HEK293 (cell line): ENCODE measurements around the gene RPRD2.
A peak's percentile ranks its signal among the peaks of the same experiment; 100 is the strongest.

ENCODE experiments used
- CTCF ChIA-PET: fragments of 350-600 bp; formaldehyde crosslinking; extraction: SDS; loops from one replicate; lab custom pipeline; 2021; ENCODE audit warnings: antibody characterized with exemption; lab: Yijun Ruan, JAX
- POLR2A ChIA-PET: fragments of 300-600 bp; formaldehyde crosslinking; extraction: SDS; loops from one replicate; lab custom pipeline; 2020; ENCODE audit warnings: antibody characterized with exemption, inconsistent platforms; lab: Yijun Ruan, JAX
- H3K27ac ChIP-seq: fragments of 200-500 bp; sonication (Bioruptor generic); 2 replicates; pipeline ENCODE4 v1.5.1; 2014; ENCODE audit warnings: low read depth, low read length, control low read depth, inconsistent platforms; ENCODE audit errors: extremely low read depth
- H3K36me3 ChIP-seq, 2 experiments: fragments of 200-500 bp in 1 of 2; sonication (Bioruptor generic) in 1 of 2; 1 replicate in 1 of 2; 2 replicates in 1 of 2; pipeline ENCODE4 v1.5.1; 2014 to 2017; ENCODE audit warnings: inconsistent platforms in 2 of 2, low read length in 2 of 2; ENCODE audit not compliant: control insufficient read depth in 2 of 2, insufficient read depth in 1 of 2
- H3K4me1 ChIP-seq: fragments of 200-500 bp; sonication (Bioruptor generic); 2 replicates; pipeline ENCODE4 v1.5.1; 2014; ENCODE audit warnings: mild to moderate bottlenecking, low read length, inconsistent platforms; ENCODE audit not compliant: control insufficient read depth, insufficient read depth
- H3K4me3 ChIP-seq: 2 replicates; pipeline ENCODE4 v1.5.1; 2011; ENCODE audit warnings: low read depth, mild to moderate bottlenecking, control low read depth, low read length, moderate library complexity
- H3K9me3 ChIP-seq: fragments of 200-500 bp; sonication (Bioruptor generic); 2 replicates; pipeline ENCODE4 v1.5.1; 2014; ENCODE audit warnings: low read depth, low read length, inconsistent platforms; ENCODE audit not compliant: control insufficient read depth, insufficient read depth
- GLIS1 ChIP-seq: fragments of 450-650 bp; formaldehyde crosslinking; IDR thresholded peaks from 2 replicates; pipeline ENCODE4 v1.5.1; 2016; ENCODE audit warnings: missing biosample characterization, missing genetic modification characterization
- KLF1 ChIP-seq: fragments of 450-650 bp; formaldehyde crosslinking; IDR thresholded peaks from 2 replicates; pipeline ENCODE4 v1.5.1; 2016; ENCODE audit warnings: missing biosample characterization, missing genetic modification characterization
- ZEB2 ChIP-seq: fragments of 450-650 bp; formaldehyde crosslinking; IDR thresholded peaks from 2 replicates; pipeline ENCODE4 v1.5.1; 2016; ENCODE audit warnings: missing biosample characterization, missing genetic modification characterization
- ZFHX2 ChIP-seq: fragments of 450-650 bp; formaldehyde crosslinking; conservative IDR thresholded peaks from 2 replicates; pipeline ENCODE4 v1.5.1; 2016; ENCODE audit warnings: missing biosample characterization, missing genetic modification characterization
- ZFP3 ChIP-seq: fragments of 450-650 bp; formaldehyde crosslinking; IDR thresholded peaks from 2 replicates; pipeline ENCODE4 v1.5.1; 2016; ENCODE audit warnings: low read depth, missing biosample characterization, missing genetic modification characterization
- ZNF114 ChIP-seq: fragments of 450-650 bp; formaldehyde crosslinking; IDR thresholded peaks from 2 replicates; pipeline ENCODE4 v1.5.0; 2017; ENCODE audit warnings: missing biosample characterization, missing genetic modification characterization
- ZNF175 ChIP-seq: fragments of 450-650 bp; formaldehyde crosslinking; IDR thresholded peaks from 2 replicates; pipeline ENCODE4 v1.5.1; 2016; ENCODE audit warnings: missing biosample characterization, missing genetic modification characterization
- ZNF202 ChIP-seq: fragments of 450-650 bp; formaldehyde crosslinking; IDR thresholded peaks from 2 replicates; pipeline ENCODE4 v1.5.1; 2016; ENCODE audit warnings: missing biosample characterization, missing genetic modification characterization, borderline replicate concordance
- ZNF211 ChIP-seq: fragments of 450-650 bp; formaldehyde crosslinking; IDR thresholded peaks from 2 replicates; pipeline ENCODE4 v1.5.1; 2016; ENCODE audit warnings: low read depth, missing biosample characterization, missing genetic modification characterization
- ZNF214 ChIP-seq: fragments of 450-650 bp; formaldehyde crosslinking; IDR thresholded peaks from 2 replicates; pipeline ENCODE4 v1.5.1; 2017; ENCODE audit warnings: missing biosample characterization, mild to moderate bottlenecking, missing genetic modification characterization, borderline replicate concordance
- ZNF239 ChIP-seq: fragments of 450-650 bp; formaldehyde crosslinking; IDR thresholded peaks from 2 replicates; pipeline ENCODE4 v1.5.1; 2016; ENCODE audit warnings: missing biosample characterization, missing genetic modification characterization
- ZNF274 ChIP-seq, 2 experiments: fragments of 200-500 bp in 1 of 2; fragments of 450-650 bp in 1 of 2; sonication (Bioruptor generic) in 1 of 2; formaldehyde crosslinking in 1 of 2; IDR thresholded peaks; 2 replicates each; pipeline versions ENCODE4 v1.5.1 to v1.6.1; 2014 to 2016; ENCODE audit warnings: borderline replicate concordance in 1 of 2, inconsistent platforms in 1 of 2, low read length in 1 of 2, missing biosample characterization in 1 of 2, missing genetic modification characterization in 1 of 2
- ZNF302 ChIP-seq: fragments of 450-650 bp; formaldehyde crosslinking; IDR thresholded peaks from 2 replicates; pipeline ENCODE4 v1.5.1; 2016; ENCODE audit warnings: missing biosample characterization, missing genetic modification characterization, low read depth
- ZNF354C ChIP-seq: fragments of 450-650 bp; formaldehyde crosslinking; IDR thresholded peaks from 2 replicates; pipeline ENCODE4 v1.5.1; 2016; ENCODE audit warnings: missing biosample characterization, missing genetic modification characterization, low read depth, borderline replicate concordance
- ZNF600 ChIP-seq: fragments of 450-650 bp; formaldehyde crosslinking; IDR thresholded peaks from 2 replicates; pipeline ENCODE4 v1.5.1; 2016; ENCODE audit warnings: missing biosample characterization, missing genetic modification characterization
- ZNF621 ChIP-seq: fragments of 450-650 bp; formaldehyde crosslinking; IDR thresholded peaks from 2 replicates; pipeline ENCODE4 v1.5.1; 2017; ENCODE audit warnings: missing biosample characterization, missing genetic modification characterization
- ZNF701 ChIP-seq: fragments of 450-650 bp; formaldehyde crosslinking; IDR thresholded peaks from 2 replicates; pipeline ENCODE4 v1.5.1; 2016; ENCODE audit warnings: missing biosample characterization, missing genetic modification characterization
- TF ChIP-seq, protein P1 (sequence below): fragments of 450-650 bp; formaldehyde crosslinking; optimal IDR thresholded peaks from 2 replicates; pipeline ENCODE3; 2016; ENCODE audit warnings: missing biosample characterization, mild to moderate bottlenecking, missing genetic modification characterization
- TF ChIP-seq, protein P2 (sequence below): fragments of 450-650 bp; formaldehyde crosslinking; IDR thresholded peaks from 2 replicates; pipeline ENCODE4 v1.5.1; 2016; ENCODE audit warnings: missing biosample characterization, missing genetic modification characterization
- TF ChIP-seq, protein P3 (sequence below): fragments of 450-650 bp; formaldehyde crosslinking; IDR thresholded peaks from 2 replicates; pipeline ENCODE4 v1.5.1; 2016; ENCODE audit warnings: missing biosample characterization, missing genetic modification characterization
- TF ChIP-seq, protein P4 (sequence below): fragments of 450-650 bp; formaldehyde crosslinking; IDR thresholded peaks from 2 replicates; pipeline ENCODE4 v1.5.1; 2016; ENCODE audit warnings: missing biosample characterization, missing genetic modification characterization, low read depth
- TF ChIP-seq, protein P5 (sequence below): fragments of 450-650 bp; formaldehyde crosslinking; IDR thresholded peaks from 2 replicates; pipeline ENCODE4 v1.5.1; 2016; ENCODE audit warnings: missing biosample characterization, missing genetic modification characterization
- TF ChIP-seq, protein P6 (sequence below): fragments of 450-650 bp; formaldehyde crosslinking; IDR thresholded peaks from 2 replicates; pipeline ENCODE4 v1.5.1; 2016; ENCODE audit warnings: missing biosample characterization, missing genetic modification characterization

RPRD2 gene

DNA sequence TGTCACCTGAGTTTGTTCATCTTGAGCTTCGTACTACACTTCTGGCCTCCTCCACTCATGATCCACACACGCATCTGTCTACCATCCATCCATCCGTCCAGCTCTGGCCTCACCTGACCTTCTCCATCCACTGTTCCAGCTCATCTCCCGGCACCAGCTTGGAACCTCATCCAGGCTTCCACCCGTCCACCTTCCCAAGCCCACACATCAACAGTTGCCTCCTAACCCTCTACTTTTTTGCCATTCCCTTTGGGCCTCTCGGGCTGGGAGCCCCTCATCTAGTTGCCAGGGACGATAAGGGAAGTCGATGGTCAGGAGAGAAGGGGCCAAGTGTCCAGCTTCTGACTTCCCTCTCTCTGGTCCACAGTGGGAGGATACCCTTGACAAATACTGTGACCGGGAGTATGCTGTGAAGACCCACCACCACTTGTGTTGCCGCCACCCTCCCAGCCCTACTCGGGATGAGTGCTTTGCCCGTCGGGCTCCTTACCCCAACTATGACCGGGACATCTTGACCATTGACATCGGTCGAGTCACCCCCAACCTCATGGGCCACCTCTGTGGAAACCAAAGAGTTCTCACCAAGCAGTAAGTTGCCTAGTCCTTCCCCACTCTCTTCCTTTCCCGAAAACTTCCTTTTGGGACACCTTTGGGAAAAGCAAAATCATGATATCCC lies 148.2 kb downstream of the RPRD2 start (continued):
- TF ChIP-seq, protein P1, sequence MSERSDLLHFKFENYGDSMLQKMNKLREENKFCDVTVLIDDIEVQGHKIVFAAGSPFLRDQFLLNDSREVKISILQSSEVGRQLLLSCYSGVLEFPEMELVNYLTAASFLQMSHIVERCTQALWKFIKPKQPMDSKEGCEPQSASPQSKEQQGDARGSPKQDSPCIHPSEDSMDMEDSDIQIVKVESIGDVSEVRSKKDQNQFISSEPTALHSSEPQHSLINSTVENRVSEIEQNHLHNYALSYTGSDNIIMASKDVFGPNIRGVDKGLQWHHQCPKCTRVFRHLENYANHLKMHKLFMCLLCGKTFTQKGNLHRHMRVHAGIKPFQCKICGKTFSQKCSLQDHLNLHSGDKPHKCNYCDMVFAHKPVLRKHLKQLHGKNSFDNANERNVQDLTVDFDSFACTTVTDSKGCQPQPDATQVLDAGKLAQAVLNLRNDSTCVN (tag by site-specific recombination), result no peak
- TF ChIP-seq ZNF239 (tag by site-specific recombination) (no peak), ZNF202 (tag by site-specific recombination) (no peak), ZNF600 (tag by site-specific recombination) (no peak), ZFHX2 (tag by site-specific recombination) (no peak), ZFP3 (tag by site-specific recombination) (no peak), ZNF211 (tag by site-specific recombination) (no peak), ZNF302 (no peak), ZNF214 (tag by site-specific recombination) (no peak), ZNF621 (tag by site-specific recombination) (no peak)
- TF ChIP-seq, protein P2, sequence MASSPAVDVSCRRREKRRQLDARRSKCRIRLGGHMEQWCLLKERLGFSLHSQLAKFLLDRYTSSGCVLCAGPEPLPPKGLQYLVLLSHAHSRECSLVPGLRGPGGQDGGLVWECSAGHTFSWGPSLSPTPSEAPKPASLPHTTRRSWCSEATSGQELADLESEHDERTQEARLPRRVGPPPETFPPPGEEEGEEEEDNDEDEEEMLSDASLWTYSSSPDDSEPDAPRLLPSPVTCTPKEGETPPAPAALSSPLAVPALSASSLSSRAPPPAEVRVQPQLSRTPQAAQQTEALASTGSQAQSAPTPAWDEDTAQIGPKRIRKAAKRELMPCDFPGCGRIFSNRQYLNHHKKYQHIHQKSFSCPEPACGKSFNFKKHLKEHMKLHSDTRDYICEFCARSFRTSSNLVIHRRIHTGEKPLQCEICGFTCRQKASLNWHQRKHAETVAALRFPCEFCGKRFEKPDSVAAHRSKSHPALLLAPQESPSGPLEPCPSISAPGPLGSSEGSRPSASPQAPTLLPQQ (tag by site-specific recombination), result no peak
- TF ChIP-seq, protein P3, sequence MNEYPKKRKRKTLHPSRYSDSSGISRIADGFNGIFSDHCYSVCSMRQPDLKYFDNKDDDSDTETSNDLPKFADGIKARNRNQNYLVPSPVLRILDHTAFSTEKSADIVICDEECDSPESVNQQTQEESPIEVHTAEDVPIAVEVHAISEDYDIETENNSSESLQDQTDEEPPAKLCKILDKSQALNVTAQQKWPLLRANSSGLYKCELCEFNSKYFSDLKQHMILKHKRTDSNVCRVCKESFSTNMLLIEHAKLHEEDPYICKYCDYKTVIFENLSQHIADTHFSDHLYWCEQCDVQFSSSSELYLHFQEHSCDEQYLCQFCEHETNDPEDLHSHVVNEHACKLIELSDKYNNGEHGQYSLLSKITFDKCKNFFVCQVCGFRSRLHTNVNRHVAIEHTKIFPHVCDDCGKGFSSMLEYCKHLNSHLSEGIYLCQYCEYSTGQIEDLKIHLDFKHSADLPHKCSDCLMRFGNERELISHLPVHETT (tag by site-specific recombination), result no peak

DNA sequence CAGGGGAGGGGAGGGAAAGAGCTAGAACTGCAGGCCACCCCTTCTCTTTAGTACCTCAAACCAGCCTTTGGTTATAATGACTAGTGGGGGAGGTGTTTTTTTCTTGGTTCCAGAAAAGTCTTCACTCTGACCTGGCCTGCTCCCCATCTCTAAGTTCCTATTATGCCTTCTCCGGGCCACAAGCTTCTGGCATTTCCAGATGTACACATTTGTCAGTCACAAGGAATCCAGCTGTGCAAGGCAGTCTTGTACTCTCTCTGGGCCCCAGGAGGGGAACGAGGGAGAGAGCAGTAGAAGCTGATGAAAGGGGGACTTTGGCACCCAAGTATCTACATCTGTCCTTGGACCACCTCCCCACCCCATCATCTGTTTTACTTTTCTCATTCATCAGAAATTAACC lies 148.9 kb downstream of the RPRD2 start:
- CTCF ChIA-PET, result no interaction called here
- Histone ChIP-seq H3K4me3 (no peak overlapping the region), H3K4me1 (no peaks in the 10 kb centered on the region), H3K27ac (no peak overlapping the region), H3K36me3 (peaks cover 0 to 24% of the 10 kb centered on the region in 2 experiments; a peak in 1 of 3 replicates), H3K9me3 (no peaks in the 10 kb centered on the region)
- TF ChIP-seq GLIS1 (no peak), KLF1 (tag by site-specific recombination) (no peak), ZNF354C (tag by site-specific recombination) (no peak), ZNF701 (tag by site-specific recombination) (no peak)
- TF ChIP-seq, protein P4, sequence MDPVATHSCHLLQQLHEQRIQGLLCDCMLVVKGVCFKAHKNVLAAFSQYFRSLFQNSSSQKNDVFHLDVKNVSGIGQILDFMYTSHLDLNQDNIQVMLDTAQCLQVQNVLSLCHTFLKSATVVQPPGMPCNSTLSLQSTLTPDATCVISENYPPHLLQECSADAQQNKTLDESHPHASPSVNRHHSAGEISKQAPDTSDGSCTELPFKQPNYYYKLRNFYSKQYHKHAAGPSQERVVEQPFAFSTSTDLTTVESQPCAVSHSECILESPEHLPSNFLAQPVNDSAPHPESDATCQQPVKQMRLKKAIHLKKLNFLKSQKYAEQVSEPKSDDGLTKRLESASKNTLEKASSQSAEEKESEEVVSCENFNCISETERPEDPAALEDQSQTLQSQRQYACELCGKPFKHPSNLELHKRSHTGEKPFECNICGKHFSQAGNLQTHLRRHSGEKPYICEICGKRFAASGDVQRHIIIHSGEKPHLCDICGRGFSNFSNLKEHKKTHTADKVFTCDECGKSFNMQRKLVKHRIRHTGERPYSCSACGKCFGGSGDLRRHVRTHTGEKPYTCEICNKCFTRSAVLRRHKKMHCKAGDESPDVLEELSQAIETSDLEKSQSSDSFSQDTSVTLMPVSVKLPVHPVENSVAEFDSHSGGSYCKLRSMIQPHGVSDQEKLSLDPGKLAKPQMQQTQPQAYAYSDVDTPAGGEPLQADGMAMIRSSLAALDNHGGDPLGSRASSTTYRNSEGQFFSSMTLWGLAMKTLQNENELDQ, result no peak
- POLR2A ChIA-PET, result no interaction called here

DNA sequence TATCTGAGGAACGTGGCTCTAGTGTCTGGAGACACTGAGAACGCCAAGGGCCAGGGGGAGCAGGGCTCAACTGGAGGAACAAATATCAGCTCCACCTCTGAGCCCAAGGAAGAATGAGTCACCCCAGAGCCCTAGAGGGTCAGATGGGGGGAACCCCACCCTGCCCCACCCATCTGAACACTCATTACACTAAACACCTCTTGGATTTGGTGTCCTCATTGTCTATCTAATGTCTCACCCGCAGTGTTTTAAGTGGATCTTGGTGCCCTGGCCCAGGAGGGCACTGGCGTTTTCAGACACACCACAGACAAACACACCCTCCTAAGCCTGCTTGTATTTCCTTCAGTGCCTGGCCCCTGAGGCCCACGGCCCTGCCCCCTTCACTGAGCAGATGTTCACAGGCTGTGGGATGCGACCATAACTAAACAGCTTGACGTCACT lies 149.4 kb downstream of the RPRD2 start:
- Histone ChIP-seq H3K27ac (no peak overlapping the region), H3K36me3 (peaks cover 0 to 20% of the 10 kb centered on the region in 2 experiments; a peak in 2 of 3 replicates), H3K4me1 (no peaks in the 10 kb centered on the region), H3K9me3 (no peaks in the 10 kb centered on the region), H3K4me3 (no peak overlapping the region)
- ChIA-PET CTCF (no interaction called here), POLR2A (no interaction called here)
- TF ChIP-seq, protein P5, sequence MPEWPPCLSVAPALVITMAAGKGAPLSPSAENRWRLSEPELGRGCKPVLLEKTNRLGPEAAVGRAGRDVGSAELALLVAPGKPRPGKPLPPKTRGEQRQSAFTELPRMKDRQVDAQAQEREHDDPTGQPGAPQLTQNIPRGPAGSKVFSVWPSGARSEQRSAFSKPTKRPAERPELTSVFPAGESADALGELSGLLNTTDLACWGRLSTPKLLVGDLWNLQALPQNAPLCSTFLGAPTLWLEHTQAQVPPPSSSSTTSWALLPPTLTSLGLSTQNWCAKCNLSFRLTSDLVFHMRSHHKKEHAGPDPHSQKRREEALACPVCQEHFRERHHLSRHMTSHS, result no peak
- TF ChIP-seq, protein P6, sequence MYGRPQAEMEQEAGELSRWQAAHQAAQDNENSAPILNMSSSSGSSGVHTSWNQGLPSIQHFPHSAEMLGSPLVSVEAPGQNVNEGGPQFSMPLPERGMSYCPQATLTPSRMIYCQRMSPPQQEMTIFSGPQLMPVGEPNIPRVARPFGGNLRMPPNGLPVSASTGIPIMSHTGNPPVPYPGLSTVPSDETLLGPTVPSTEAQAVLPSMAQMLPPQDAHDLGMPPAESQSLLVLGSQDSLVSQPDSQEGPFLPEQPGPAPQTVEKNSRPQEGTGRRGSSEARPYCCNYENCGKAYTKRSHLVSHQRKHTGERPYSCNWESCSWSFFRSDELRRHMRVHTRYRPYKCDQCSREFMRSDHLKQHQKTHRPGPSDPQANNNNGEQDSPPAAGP (tag by site-specific recombination), result 0 out of 2 replicates have a peak, but pooled peaks have one; percentile 27
- TF ChIP-seq KLF1 (tag by site-specific recombination) (peak; percentile 76), ZNF274 (IDR thresholded peaks at IDR 0.05; ENCODE audit: low read length) (no peak), ZNF274 (tag by site-specific recombination; IDR thresholded peaks at IDR 0.05; ENCODE audit: borderline replicate concordance) (no peak), ZNF175 (no peak), ZEB2 (tag by site-specific recombination) (no peak), ZNF701 (tag by site-specific recombination) (no peak), ZNF114 (no peak)
